Midbrain (tissue), 1 donor: ENCODE measurements around the gene IZUMO1.

Experiments
- DNase-seq: peaks from one replicate; lab custom pipeline; 2025; lab: John Stamatoyannopoulos, UW

Gene IZUMO1

DNA sequence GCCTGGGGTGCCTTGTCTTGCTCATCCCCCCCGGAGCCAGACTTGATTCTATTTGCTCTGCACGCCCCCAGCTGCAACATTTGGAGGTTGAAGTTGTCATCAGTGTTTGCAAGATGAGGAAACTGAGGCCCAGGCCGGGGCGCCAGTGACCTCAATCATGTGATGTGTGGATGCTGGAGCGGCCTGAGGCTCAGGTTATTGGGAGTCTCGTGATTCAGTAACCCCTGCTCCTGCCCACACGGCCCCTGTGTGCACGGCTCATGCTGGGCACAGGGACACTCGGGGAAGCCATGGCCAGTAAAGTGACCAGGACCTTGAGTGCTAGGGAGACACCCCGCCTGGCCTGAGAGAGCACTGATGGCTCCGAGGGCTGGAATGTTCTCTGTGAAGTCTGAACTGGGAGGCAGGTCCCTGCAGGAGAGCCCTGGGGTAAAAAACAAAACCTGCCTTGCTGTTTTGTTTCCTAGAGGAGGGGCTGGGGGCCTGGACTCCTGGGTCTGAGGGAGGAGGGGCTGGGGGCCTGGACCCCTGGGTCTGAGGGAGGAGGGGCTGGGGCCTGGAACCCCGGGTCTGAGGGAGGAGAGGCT is 10.5 kb upstream of the IZUMO1 start:
- no peak for DNase-seq

DNA sequence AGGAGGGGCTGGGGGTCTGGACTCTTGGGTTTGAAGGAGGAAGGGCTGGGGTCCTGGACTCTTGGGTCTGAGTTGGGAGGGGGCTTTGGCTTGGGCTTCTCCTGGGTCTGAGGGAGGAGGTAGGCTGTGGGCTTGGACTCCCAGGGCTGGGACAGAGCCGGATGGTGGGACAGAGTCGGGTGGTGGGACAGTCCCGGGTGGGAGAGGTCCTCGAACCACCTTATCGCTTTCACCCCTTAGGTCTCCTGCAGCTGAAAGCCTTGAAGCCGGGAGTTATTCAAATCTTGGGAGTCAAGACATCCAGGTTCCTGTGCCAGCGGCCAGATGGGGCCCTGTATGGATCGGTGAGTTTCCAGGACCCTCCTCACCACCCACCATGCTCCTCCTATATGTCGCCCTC is 10.0 kb upstream of the IZUMO1 start:
- no peak for DNase-seq

DNA sequence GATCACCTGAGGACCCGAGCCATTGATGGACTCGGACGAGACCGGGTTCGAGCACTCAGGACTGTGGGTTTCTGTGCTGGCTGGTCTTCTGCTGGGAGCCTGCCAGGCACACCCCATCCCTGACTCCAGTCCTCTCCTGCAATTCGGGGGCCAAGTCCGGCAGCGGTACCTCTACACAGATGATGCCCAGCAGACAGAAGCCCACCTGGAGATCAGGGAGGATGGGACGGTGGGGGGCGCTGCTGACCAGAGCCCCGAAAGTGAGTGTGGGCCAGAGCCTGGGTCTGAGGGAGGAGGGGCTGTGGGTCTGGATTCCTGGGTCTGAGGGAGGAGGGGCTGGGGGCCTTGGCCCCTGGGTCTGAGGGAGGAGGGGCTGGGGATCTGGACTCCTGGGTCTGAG is 9.5 kb upstream of the IZUMO1 start:
- DNase-seq, result no peak

DNA sequence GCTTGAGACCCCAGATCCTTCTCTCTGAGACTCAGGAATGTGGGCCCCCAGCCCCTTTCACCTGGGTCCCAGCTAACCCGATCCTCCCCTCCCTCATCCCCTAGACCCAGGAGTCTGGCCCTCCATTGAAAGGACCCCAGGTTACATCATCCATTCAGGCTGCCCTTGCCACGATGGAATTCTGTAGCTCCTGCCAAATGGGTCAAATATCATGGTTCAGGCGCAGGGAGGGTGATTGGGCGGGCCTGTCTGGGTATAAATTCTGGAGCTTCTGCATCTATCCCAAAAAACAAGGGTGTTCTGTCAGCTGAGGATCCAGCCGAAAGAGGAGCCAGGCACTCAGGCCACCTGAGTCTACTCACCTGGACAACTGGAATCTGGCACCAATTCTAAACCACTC is 9.1 kb upstream of the IZUMO1 start:
- DNase-seq, result no peak

DNA sequence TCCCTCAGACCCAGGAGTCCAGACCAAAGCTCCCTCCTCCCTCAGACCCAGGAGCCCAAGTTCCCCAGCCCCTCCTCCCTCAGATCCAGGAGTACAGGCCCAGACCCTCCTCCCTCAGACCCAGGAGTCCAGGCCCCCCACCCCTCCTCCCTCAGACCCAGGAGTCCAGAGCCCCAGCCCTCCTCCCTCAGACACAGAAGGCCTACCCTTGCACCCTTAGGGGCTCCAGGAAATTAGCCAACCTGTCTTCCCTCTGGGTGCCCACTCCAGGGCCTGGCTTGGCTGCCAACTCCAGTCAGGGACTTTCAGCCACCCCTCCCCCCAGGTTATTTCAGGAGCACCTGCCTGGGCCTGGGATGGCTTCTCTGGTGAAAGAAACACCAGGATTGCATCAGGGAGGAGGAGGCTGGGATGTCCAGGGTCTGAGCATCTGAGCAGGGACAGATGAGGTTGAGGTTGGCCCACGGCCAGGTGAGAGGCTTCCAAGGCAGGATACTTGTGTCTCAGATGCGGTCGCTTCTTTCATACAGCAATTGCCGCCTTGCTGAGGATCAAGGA is 8.5 kb upstream of the IZUMO1 start, which contains the start of gene FGF21:
Gene FGF21 (plus strand): TSS at position 441 of the 558 bp plus-strand sequence. CDS start 713 bp downstream, outside the sequence.
- no peak for DNase-seq

DNA sequence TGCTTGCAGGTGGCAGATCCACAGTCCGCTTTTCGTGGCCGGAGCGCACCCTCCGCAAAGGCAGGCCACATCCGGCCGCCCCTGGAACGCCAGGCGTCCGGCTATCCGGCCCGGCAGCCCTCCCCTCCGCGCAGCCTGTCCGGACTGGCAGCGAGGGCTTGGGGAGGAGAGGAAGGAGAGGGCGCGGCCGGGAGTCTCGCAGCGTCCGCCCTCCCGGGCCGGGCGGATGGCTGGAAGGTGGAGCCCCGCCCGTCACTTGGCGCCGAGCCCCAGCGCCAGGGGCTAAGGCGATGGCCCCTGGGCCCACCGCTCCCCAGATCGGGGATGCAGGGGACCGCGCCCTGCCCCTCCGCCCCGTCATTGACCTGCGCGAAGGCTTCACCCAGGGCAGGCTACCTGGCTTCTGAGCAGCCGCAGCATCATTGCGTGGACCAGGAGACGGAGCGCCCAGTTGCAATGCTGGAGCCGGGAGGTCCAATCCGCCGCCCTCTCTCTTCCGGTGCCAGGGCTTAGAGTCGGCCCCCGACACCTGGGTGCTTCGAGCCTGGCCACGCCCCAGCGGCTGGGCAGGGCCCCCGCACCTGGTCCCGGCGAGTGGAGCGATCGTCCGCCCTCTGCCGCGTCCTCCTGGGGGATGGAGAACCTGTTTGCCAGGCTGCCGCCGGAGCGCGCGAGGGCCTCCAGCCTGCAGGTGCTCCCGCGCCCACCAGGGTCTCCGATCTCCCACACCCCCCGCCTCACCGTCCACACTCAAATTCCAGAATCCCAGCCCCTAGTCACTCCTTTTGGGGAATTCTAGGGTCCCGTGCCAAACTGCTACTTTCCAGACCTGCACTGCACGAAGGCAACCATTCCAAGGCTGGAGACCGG is 6.0 kb upstream of the IZUMO1 start, which contains the start of gene FUT1:
Gene FUT1 (minus strand): TSS at position 146 of the 870 bp plus-strand sequence. CDS start 1,360 bp downstream, outside the sequence.
- DNase-seq, result no peak

DNA sequence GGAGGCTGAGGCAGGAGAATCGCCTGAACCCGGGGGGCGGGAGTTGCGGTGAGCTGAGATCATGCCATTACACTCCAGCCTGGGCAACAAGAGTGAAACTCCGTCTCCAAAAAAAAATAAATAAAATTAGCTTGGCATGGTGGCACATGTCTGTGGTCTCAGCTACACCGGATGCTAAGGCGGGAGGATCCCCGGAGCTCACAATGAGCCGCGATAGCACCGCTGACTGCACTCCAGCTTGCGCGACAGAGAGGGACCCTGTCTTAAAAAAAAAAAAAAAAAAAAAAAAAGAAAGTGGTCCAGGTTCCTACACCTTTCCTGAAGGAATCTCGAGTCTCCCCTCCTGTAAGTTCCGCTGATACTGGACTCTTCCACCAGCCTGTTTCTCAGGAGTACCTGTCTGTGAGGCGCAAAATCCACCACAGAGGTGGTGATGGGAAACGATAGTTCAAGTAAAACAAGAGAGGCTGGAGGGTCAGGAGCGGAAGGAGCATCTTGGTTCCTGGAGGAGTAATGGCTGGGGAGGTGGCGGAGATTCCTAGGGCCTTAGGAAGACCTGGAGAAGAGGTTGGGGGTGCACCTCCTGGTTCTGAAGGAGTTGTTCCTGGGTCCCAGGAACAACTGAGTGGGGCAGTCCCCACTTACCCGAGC is 5.3 kb upstream of the IZUMO1 start:
- no peak for DNase-seq

DNA sequence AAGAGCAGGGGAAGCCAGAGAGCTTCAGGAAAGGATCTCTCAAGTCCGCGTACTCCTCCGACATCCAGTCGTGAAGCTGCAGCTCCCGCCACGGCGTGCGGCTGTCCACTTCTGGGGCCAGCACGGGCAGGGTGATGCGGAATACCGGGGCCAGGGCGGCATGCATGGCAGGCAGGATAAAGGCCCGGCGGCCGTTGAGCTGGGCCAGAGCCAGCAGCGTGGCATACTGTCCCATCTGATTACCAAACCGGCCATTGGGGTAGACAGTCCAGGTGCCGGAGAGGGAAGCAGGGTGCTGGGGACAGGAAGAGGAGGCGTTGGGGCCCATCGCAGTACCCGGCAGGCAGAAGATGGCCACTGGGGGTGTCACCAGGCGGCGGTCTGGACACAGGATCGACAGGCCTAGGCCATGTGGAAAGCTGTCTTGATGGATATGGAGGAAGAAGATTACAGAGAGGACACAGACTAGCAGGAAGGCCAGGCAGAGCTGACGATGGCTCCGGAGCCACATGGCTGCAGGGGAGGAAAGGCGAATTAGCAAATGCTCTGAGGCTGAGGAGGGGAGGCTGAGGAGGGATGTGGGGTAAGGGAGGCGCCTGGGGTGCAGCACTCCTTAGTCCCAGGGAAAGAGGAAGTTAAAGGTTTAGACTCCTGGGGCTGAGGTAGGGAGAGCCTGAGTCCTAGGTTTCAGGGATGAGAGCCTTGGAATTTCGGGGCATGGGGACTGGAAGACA is 4.2 kb upstream of the IZUMO1 start:
- DNase-seq, result no peak

DNA sequence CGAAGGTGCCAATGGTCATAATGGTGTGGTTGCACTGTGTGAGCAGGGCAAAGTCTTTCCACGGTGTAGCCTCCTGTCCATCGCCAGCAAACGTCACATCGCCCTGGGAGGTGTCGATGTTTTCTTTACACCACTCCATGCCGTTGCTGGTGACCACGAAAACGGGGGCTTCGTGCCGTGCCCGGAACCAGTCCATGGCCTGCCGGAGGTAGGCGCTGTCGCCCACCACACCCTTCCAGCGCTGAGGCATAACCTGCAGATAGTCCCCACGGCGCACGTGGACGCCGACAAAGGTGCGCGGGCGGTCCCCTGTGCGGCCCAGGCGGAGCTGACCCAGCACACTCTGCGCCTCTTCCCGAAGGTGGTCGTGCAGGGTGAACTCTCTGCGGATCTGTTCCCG is 3.6 kb upstream of the IZUMO1 start:
- no peak for DNase-seq

DNA sequence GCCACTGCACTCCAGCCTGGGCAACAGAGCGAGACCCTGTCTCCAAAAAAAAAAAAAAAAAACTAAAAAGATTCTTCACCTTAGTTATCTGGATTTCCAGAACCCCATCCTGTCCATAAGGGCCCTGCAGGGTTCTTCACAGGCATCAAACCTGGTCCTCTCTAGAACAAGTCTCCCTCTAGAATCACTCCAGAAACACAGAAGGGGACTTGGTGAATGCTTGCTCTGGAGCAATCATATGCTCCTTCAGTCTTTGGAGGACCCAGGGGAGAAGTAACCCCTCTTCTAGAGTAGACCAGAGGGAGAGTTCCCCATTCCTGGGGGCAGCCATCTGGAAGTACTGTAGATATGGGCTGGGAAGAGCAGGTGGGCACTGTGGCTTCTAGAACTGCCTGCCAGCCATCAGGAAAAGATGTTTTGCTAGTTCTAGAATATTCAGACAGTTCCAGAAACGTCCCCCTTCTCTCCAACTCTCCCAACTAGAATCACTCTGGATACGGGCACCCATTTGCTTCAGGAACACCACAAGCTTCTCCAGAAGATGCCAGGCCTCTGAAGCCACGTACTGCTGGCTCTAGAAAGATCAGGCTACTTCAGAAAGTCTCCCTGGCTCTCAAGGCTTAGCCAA is 3.0 kb upstream of the IZUMO1 start:
- no peak for DNase-seq

DNA sequence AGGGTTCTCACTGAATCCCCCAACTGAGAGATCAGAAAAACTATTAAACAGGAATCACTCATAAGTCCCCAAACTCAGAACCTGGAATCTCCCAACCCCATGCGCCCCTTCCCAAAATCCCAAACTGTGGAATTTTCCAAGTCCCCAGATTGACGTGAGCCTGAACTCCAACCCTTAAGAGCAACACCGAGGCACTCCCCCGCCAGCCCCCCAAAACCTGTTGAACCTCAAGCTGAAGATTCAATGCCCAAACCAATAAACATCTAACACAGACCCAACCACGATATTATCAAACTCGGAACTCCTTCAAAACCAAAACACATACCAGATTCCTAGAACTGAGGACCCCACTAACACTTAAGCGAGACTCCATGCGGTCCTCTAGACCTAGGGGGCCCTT is 599 bp downstream of the IZUMO1 start:
- no peak for DNase-seq

DNA sequence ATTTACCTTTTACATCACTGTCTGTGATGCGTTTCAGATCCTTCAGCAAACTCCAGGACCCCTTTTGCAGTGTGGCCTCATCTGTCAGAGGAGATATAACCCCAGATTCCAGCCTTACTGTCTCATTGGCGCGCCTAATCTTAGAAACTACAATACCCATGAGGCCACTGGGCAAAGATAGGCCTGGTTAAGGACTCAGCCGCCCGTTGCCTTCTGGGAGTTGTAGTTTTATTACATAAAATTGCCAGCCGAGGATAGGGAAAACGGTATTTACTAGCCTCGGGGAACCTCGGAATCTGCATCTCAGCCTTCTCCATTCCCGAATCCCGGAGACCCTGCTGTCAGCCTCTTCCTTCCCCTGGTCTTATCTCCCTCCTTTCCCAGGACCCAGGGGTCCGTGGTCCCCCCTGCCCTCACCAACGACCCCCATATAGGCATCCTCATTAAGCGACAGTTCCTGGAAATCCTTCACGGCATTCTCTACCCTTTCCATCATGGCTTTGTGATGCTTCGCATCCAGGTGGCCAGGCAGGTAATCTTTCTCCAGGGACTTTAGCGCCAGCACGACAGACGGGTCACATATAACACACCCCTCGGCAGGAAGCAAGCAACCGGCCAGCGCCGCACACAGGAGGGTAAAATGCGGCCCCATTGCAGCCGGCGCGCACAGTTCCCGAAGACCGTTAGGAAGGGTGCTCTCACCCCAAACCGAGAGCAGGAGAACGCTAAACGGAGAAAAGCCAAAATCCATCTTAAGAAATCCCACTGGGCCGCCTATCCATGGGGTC is 1.3 kb downstream of the IZUMO1 start:
- DNase-seq, result peak; percentile 72

DNA sequence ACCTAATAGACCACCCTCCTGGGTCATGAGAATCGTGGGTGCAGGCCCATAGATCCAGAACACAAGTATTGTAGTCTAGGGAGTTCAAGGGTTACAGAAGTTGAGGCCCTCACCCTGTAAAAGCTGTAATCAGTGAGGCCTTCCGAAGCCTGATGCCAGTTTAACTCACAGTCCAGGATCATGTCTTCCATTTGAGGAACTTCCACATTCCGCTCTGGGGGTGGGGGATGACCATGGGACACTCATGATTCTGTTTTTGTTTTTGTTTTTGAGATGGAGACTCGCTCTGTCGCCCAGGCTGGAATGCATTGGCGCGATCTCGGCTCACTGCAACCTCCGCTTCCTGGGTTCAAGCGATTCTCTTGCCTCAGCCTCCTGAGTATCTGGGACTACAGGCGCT is 4.6 kb downstream of the IZUMO1 start:
- no peak for DNase-seq

DNA sequence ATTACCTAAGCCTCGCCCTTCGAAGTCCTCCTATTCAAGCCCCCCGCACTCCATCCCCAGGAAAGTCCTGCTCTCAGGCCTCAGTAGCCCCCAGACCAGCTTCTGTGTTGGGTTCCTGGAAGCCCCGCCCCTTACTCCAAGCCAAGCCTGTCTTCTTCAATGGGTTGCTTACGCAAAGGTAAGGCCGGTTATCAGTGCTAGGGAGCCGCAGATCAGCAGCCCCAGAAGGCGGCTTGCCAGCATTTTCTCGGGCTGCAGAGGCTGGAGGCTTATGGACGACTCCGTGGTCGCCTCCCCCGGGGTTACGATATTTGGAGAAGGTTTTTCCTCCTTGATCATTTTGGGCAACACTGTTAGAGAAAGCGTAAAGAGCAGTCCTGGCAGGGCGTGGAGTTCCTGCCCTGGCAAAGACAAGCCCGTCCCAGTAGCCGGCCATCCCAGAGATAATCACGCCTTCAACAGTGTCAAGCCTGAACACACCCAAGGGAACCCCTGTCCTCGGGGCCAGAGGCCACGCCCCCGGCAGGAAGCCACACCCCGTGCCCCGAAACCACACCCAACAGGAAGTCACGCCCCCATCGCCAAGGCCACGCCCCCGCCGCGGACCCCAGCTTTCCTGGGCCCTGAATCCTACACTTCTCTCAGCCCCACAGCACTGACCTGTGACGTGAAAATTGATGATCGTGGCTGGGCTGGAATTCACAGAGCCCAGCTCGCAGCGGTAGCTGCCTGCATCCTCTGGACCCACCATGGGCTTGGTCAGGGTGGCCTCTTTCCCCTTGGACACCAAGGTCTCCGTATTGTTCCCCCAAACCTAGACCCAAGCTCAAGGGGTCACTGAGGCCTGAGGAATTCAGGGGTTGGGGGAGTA is 5.3 kb downstream of the IZUMO1 start:
- DNase-seq, result no peak

DNA sequence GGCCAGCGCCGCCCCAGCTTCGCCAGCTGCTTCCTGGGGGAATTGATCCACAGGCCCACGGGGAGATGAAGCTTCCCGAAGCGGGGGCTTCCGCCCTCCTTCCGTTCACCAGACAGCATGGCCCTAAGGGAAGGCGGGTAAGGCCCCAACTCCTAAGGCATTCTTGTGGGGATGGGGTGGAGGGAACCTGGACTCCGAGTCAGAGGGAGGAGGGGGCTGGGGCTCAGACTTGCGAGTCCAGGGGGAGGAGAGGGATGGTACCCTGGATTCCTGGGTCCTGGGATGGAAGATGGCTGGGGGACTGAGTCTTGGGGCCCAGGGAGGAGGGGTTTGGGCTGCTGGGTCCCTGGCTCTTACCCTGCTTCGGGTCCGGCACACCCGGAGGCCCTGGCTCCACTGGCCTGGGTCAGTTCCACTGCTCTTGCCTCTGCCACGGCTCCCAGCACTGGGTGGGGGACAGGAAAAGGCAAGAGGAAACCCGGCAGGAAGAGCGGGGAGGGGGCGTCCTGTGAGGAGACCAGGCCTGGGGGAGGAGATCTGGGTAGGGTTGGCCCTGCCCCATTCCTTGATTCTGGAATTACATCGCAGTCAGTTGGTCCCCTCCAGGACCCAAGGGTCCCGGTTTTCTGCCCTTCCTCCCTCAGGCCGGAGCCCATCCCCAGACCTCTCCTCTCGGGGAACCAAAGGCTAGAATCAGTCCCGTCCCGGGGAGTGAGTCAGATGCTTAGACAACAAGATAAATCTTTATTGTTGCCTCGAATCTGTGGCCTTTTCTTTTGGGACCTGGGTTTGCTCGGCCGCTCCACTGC is 6.3 kb downstream of the IZUMO1 start, which contains the start of gene RASIP1:
Gene RASIP1 (minus strand): TSS at position 447 of the 809 bp plus-strand sequence. CDS start 328 bp downstream, at position 119.
- no peak for DNase-seq

DNA sequence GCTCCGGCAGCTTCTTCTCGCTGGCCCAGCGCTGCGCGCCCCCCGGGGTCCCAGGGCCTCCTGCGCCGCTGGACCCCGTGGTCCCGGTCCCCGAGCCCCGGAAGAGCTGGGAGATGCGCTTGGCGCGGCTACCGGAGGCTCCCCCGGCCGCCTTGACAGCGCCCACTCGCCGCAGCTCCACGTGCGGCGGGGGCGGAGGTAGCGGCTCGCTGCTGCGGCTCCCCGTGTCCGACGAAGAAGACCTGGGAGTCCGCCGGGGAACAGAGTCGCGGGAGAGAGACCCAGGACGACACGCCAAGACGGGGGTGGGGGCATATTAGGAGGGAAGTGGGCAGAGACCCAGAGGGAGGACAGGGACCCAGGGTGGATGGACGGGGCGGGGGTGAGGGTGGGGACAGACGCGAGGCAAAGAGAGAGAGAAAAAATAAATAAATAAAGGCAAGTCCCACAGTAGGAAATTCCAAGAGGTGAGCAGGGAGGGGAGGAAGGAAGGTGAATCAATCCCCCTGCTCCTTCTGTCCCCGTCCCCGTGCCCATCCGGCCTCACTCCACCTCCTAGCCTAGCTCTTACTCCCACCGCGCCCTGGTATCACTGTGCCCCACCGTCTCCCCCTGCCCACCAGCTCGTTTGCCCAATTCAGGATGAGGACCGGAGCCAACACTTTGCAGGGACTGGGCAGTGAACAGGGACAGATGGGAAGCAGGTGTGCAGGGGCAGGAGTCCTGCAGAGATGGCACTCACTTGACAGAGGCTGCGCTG is 7.1 kb downstream of the IZUMO1 start:
- no peak for DNase-seq

DNA sequence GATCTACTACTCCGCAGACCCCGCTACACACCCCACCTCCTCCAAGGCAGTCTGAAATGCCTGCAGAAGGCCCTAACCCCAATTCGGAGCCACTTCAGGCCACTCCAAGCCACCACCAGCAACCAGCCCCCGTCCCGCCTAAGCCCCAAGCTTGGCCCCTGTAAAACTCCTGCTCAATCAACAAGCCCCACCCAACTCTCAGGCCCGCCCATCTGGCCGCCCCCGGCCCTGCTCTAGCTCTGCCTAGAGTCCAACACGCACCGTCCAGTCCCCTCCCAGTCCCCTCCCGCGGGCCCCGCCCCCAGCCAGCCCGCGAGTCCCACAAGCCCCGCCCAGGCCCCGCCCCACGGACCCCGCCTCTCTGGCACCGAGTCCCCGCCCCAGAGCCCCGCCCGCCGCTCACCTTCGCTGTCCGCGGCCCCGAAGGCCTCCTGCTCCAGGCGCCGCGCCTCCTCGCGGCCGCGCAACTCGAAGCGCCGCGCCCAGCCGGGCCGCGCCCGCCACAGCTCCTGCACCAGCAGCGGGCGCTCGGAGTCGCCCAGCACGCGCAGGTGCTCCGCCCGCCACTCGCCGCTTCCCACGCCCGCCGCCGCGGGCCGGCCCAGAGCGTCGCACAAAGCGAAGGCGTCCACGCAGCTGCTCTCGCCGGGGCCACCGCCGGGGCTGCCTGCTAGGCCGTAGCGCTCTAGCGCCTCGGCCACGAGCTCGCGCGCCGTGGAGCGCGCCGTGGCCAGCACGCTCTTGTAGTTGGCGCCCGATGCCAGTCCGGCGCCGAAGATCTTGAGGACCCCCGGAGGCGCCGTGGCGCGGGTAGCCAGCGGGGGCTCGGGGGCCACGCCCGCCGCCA is 7.9 kb downstream of the IZUMO1 start:
- peak; percentile 70 for DNase-seq
